Nephron progenitor cell (in vitro differentiated cells): ENCODE measurements around the gene GOLGA6B.
"Not testable (repeated sequence)": the region's sequence is repeated elsewhere in the genome, so short reads cannot be mapped to it uniquely, and the experiment has no call there.

ENCODE experiments used
- DNase-seq: peaks from one replicate; pipeline ENCODE4 v3.0.0; 2021
- H3K27ac Mint-ChIP-seq: 2 replicates; pipeline ENCODE4 v1.8.0; 2021; ENCODE audit warnings: mild to moderate bottlenecking, moderate library complexity, mixed read lengths
- H3K27me3 Mint-ChIP-seq: 2 replicates; pipeline ENCODE4 v1.8.0; 2021; ENCODE audit warnings: mild to moderate bottlenecking, low read depth, mixed read lengths; ENCODE audit not compliant: poor library complexity
- H3K36me3 Mint-ChIP-seq: 2 replicates; pipeline ENCODE4 v1.8.0; 2021; ENCODE audit warnings: low read depth, mixed read lengths
- H3K4me1 Mint-ChIP-seq: 2 replicates; pipeline ENCODE4 v1.8.0; 2021; ENCODE audit warnings: mixed read lengths
- H3K4me3 Mint-ChIP-seq: 2 replicates; pipeline ENCODE4 v1.8.0; 2021; ENCODE audit warnings: mild to moderate bottlenecking, moderate library complexity, mixed read lengths
- H3K9me3 Mint-ChIP-seq: 2 replicates; pipeline ENCODE4 v1.8.0; 2021; ENCODE audit warnings: mild to moderate bottlenecking, moderate library complexity, mixed read lengths
- TF ChIP-seq, protein P1 (sequence below): fragments of 200-600 bp; sonication (generic); IDR thresholded peaks from 2 replicates; pipeline ENCODE4 v1.5.0; 2021; ENCODE audit warnings: antibody characterized with exemption

The GOLGA6B gene, protein sequence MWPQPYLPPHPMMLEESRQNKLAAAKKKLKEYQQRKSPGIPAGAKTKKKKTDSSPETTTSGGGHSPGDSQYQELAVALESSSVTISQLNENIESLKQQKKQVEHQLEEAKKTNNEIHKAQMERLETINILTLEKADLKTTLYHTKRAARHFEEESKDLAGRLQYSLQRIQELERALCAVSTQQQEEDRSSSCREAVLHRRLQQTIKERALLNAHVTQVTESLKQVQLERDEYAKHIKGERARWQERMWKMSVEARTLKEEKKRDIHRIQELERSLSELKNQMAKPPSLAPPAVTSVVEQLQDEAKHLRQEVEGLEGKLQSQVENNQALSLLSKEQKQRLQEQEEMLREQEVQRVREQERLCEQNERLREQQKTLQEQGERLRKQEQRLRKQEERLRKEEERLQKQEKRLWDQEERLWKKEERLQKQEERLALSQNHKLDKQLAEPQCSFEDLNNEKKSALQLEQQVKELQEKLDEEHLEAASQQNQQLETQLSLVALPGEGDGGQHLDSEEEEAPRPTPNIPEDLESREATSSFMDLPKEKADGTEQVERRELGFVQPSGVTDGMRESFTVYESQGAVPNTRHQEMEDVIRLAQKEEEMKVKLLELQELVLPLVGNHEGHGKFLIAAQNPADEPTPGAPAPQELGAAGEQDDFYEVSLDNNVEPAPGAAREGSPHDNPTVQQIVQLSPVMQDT

DNA sequence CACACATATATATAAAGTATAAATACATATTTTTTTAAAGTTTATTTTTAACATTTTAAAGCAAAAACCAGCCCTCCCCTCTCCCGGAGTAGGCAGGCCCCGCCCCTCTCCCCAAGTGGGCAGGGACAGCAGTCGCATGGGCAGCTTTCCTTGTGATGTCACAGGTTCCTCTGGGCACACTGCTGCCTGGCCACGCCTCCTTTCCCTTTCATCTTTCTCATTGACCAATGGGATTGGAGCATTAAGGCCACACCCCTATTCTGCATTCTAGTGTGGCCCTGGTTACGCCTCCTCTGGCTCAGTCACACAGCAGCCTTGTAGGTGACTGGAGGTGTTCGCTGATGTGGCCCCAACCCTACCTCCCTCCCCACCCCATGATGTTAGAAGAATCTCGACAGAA lies at the start of gene GOLGA6B:
Gene GOLGA6B, plus strand, starts transcription at position 301 of the 400 bp plus-strand sequence. Its CDS starts 41 bp downstream, at position 342.
- H3K4me1 Mint-ChIP-seq, H3K36me3 Mint-ChIP-seq, H3K9me3 Mint-ChIP-seq, H3K4me3 Mint-ChIP-seq, H3K27ac Mint-ChIP-seq, DNase-seq, H3K27me3 Mint-ChIP-seq: not testable (repeated sequence)

DNA sequence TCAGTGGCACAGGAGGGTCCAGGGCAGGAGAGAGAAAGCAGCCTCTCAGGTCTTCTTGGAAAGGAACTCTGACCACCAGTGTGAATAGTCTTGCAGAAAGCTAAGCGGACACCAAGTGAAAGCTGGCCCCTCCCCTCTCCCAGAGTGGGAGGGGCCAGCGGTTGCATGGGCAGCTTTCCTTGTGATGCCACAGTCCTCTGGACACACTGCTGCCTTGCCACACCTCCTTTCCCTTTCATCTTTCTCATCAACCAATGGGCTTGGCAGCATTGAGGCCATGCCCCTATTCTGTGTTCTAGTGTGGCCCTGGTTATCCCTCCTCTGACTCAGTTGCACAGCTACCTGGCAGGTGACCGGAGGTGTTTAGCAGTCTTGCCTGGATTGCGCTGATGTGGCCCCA lies 49.7 kb upstream of the GOLGA6B start:
- Mint-ChIP-seq H3K4me3 (no peak overlapping the region), H3K4me1 (peaks cover 15% of the 10 kb centered on the region), H3K27me3 (peaks cover 9% of the 10 kb centered on the region), H3K9me3 (no peaks in the 10 kb centered on the region), H3K36me3 (no peaks in the 10 kb centered on the region), H3K27ac (no peak overlapping the region)
- DNase-seq = peak; percentile 37
- TF ChIP-seq, protein P1, sequence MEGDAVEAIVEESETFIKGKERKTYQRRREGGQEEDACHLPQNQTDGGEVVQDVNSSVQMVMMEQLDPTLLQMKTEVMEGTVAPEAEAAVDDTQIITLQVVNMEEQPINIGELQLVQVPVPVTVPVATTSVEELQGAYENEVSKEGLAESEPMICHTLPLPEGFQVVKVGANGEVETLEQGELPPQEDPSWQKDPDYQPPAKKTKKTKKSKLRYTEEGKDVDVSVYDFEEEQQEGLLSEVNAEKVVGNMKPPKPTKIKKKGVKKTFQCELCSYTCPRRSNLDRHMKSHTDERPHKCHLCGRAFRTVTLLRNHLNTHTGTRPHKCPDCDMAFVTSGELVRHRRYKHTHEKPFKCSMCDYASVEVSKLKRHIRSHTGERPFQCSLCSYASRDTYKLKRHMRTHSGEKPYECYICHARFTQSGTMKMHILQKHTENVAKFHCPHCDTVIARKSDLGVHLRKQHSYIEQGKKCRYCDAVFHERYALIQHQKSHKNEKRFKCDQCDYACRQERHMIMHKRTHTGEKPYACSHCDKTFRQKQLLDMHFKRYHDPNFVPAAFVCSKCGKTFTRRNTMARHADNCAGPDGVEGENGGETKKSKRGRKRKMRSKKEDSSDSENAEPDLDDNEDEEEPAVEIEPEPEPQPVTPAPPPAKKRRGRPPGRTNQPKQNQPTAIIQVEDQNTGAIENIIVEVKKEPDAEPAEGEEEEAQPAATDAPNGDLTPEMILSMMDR = no peak

DNA sequence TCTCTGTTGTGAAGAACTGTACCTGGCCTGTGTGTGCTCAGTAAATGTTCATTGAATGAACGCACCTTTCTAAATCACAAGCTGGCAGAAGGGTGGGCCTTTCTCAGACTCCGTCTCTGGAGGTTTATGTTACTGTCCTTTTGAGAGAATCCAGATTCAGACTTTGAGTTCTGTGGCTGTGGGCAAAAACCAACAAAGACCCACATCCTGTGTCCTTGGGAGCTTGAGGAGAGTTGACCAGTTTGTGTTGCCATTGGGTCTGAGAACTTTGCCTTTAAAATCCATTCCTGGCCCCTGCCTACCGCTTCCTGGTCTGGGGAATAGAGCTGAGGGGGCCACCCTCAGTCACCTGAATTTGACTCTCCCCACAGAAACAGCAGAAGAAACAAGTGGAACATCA lies 46.4 kb upstream of the GOLGA6B start:
- not testable (repeated sequence) for H3K4me3 Mint-ChIP-seq, DNase-seq, H3K27me3 Mint-ChIP-seq, H3K27ac Mint-ChIP-seq, H3K9me3 Mint-ChIP-seq, H3K36me3 Mint-ChIP-seq
- H3K4me1 Mint-ChIP-seq = peaks cover 15% of the 10 kb centered on the region

DNA sequence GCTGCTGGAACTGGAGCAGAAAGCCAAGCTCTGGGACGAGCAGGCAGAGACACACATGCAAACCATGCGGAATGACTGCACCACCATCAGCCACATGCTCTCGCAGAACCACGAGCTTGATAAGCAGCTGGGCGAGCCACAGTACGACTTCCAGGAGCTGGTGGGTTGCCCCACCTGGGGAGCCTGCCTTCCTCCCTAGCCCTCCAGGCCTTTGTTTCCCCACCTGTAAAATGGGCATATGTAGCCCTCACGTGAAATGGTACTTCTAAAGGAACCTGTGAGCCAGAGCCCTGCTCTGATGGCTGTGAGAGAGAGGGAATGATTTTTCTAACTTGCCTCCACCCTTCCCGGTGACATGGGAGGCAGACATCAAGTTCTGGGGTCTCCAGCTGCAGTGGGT lies 44.6 kb upstream of the GOLGA6B start:
- no peak overlapping the region for H3K4me3 Mint-ChIP-seq
- no peak for DNase-seq
- no peak overlapping the region for H3K27ac Mint-ChIP-seq
- H3K36me3 Mint-ChIP-seq = no peaks in the 10 kb centered on the region
- H3K27me3 Mint-ChIP-seq = peaks cover 15% of the 10 kb centered on the region
- peaks cover 4% of the 10 kb centered on the region for H3K4me1 Mint-ChIP-seq
- H3K9me3 Mint-ChIP-seq = no peaks in the 10 kb centered on the region
- TF ChIP-seq, protein P1 = no peak

DNA sequence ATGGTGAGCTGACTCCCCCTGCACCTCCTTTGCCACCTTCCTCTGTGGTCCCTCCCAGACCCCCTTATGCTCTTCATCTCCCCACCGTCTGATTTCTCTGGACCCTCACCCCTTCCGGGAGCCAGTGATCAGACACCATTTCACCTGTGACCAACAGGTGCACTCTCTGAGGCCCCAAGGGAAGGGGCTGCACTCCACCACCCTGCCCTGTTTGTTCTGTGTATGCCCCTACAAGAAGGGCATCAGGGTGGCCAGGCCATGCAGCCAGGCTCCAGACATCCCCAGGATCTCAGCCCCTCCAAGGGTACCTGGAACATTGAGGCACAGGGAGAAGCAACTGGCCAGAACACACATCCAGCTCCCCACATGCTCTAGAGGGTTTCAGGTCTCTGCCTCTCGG lies 42.2 kb upstream of the GOLGA6B start:
- not testable (repeated sequence) for H3K36me3 Mint-ChIP-seq, H3K9me3 Mint-ChIP-seq, H3K27ac Mint-ChIP-seq, H3K4me3 Mint-ChIP-seq, DNase-seq
- peaks cover 11% of the 10 kb centered on the region for H3K27me3 Mint-ChIP-seq
- peaks cover 19% of the 10 kb centered on the region for H3K4me1 Mint-ChIP-seq

DNA sequence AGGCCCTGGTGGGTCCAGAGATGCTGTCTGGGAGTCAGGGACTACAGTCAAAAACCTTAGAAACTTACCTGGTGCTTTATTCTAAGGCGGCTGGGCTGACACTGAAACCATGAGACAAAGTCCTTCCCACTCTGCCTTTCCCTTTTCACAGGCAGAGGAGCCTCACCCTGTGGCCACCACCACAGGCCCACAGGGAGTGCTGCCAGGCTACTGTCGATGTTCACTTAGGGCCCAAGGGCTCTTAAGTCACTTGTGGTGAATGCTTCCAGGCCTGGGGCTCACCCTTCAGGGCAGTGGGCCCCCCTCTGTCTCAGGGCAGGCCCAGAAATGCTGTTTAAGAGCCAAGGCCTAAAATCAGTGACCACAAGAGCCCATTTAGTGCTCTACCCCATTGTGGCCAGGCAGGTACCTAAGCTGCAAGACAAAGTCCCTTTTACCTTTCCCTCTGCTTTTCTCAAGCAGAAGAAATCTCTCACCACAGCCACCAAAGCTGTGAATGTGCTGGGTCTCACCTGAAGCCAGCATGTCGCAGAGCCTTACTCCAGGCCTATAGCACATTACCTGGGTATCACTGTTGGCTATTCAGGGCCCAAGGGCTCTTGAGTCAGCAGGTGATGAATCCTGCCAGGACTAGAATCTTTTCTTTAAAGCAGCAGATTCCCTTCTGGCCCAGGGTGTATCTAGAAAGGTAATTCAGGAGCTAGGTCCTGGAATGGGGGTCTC lies 39.5 kb upstream of the GOLGA6B start:
- Mint-ChIP-seq H3K4me3 (no peak overlapping the region), H3K9me3 (no peaks in the 10 kb centered on the region), H3K36me3 (no peaks in the 10 kb centered on the region), H3K4me1 (peaks cover 15% of the 10 kb centered on the region), H3K27me3 (peaks cover 10% of the 10 kb centered on the region), H3K27ac (no peak overlapping the region)
- DNase-seq = no peak
- TF ChIP-seq, protein P1 = no peak

DNA sequence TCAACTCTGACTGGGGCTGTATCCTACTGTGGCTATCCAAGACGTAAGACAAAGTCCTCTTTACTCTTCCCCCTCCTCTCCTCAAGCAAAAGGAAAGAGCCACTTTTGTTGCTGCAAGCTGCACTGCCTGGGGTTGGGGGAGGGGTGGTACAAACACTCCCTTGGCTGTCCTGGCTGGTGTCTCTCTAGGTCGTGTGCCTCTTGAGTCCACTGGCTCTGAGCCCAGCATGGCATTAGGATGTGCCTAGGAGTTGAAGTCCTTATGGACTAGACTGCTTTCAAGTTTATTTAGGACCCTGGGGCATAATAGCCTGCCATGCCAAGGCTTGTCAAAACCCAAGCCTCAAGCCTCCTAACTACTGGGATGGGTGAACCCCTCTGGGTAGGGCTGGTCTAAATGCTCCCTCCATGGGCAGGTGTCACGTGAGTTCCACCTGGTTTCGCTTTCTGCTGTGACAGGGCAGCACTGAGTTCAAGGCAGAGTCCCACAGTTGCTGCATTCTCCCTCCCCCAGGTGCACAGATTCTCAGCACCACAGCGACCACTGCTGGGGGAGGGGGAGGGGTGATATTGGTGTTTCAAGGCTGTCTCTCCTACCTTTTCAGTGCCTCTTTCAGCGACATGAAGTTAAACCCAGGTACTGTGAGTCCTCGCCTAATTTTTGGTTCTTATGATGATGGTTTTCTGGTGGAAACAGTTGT lies 38.8 kb upstream of the GOLGA6B start:
- H3K27me3 Mint-ChIP-seq, H3K36me3 Mint-ChIP-seq, H3K27ac Mint-ChIP-seq, DNase-seq, H3K9me3 Mint-ChIP-seq, H3K4me3 Mint-ChIP-seq: not testable (repeated sequence)
- H3K4me1 Mint-ChIP-seq = peaks cover 15% of the 10 kb centered on the region
